Coronary artery (tissue), 2 donors: ENCODE measurements around the gene CLDN9.

ENCODE experiments used
- DNase-seq: peaks from one replicate; pipeline ENCODE4 v3.0.0-alpha.2; 2017; ENCODE audit warnings: low spot score
- H3K27ac ChIP-seq, 2 donors: fragments of 200-600 bp; sonication (generic); one replicate each; pipeline ENCODE4 v1.5.1; 2016 to 2019
- H3K4me3 ChIP-seq: fragments of 200-600 bp; sonication (generic); 2 replicates; pipeline ENCODE4 v1.5.1; 2016; ENCODE audit warnings: mild to moderate bottlenecking, moderate library complexity
- CTCF ChIP-seq: fragments of 200-600 bp; sonication (generic); IDR thresholded peaks from one replicate; pipeline ENCODE4 v1.5.1; 2019; ENCODE audit warnings: antibody characterized with exemption

Gene CLDN9

GRCh38 chr16:3059723-3060242 is 47.1 kb downstream of the CLDN9 start:
- Histone ChIP-seq H3K27ac (peak overlapping the region; percentile 26 to 80), H3K4me3 (peak overlapping the region; percentile 91)
- no peak for DNase-seq
- no peak for TF ChIP-seq CTCF

GRCh38 chr16:3060339-3061127 is 47.8 kb downstream of the CLDN9 start:
- no peak overlapping the region for H3K27ac ChIP-seq
- H3K4me3 ChIP-seq = no peak overlapping the region
- DNase-seq = no peak
- TF ChIP-seq CTCF = no peak

GRCh38 chr16:3062553-3062952 is 49.8 kb downstream of the CLDN9 start:
- DNase-seq = no peak
- H3K27ac ChIP-seq = no peak overlapping the region
- no peak for TF ChIP-seq CTCF
- no peak overlapping the region for H3K4me3 ChIP-seq

- TF ChIP-seq CTCF = no peak
- no peak overlapping the region for H3K4me3 ChIP-seq
- no peak for DNase-seq
- no peak overlapping the region for H3K27ac ChIP-seq
These were observed 51.1 kb downstream of the CLDN9 start for GRCh38 chr16:3063625-3064386.
